Lower lobe of right lung (tissue), 2 donors: ENCODE data around the gene IYD. TPM values are rescaled to one million over a fixed set of nuclear protein-coding genes. Genes with fewer than 3 reads are reported as not detected.

Source experiments
- ATAC-seq, 2 donors: fragments of 200-7000 bp; cut with Tn5 transposase; one replicate each; pipeline ENCODE4 v1.9.1; 2020 to 2022; ENCODE audit warnings: mild to moderate bottlenecking in 2 of 2, moderate library complexity in 2 of 2
- DNase-seq: peaks from one replicate; pipeline ENCODE4 v3.0.0-alpha.2; 2020
- H3K27ac ChIP-seq: fragments of 200-600 bp; one replicate; pipeline ENCODE4 v1.8.0; 2022
- H3K27me3 ChIP-seq: fragments of 200-600 bp; one replicate; pipeline ENCODE4 v1.8.0; 2022; ENCODE audit warnings: low read depth
- H3K36me3 ChIP-seq: fragments of 200-600 bp; one replicate; pipeline ENCODE4 v1.8.0; 2022; ENCODE audit warnings: mild to moderate bottlenecking
- H3K4me1 ChIP-seq: fragments of 200-600 bp; one replicate; pipeline ENCODE4 v1.8.0; 2022
- H3K4me3 ChIP-seq: fragments of 200-600 bp; one replicate; pipeline ENCODE4 v1.8.0; 2022; ENCODE audit warnings: mild to moderate bottlenecking
- H3K9me3 ChIP-seq: fragments of 200-600 bp; one replicate; pipeline ENCODE4 v1.8.0; 2022
- CTCF ChIP-seq: fragments of 200-600 bp; IDR thresholded peaks from one replicate; pipeline ENCODE4 v1.8.0; 2022; ENCODE audit warnings: antibody characterized with exemption, mild to moderate bottlenecking
- intact Hi-C: fragments of 100-400 bp; cut with DNase I; formaldehyde crosslinking; loops from one replicate; pipeline ENCODE4 v1.11.0; 2022
- total RNA-seq: library from RNA; stranded (reverse); fragmentation: NEBNext Ultra II Directional; extraction: Animal tissue kit (Norgen Biotek cat#: 25700); gene quantifications from one replicate; pipeline ENCODE4 v1.2.1, GENCODE V29; 2021
- donor health status: DM: no; HTN: yes; CAD: no; lungs with severe emphysema.

The IYD gene
- total RNA-seq, 1 donor from 2014 or later, result 1.9 TPM

DNA sequence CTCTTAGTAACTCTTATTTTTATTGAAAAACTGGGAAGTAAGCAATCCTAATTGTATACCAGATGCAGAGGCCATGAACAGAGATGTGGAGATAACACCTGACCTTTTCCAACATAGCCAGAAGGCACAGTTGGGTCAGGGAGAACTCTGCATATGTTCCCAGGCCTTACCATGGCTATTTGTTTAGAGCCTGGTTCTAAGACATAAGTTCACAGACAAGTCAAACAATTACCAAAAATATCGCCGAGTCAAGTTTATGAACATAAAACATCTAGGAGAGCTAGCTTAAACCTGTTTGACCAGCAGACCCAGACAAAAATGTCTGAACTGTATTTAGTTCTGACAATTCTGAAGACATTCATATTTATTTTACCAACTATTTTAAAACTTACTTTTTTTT, 26.7 kb upstream of the IYD start:
- DNase-seq (no peak), ATAC-seq (no peak)
- Histone ChIP-seq H3K4me1 (no peaks in the 10 kb centered on the region), H3K36me3 (no peaks in the 10 kb centered on the region), H3K27ac (no peak overlapping the region), H3K9me3 (no peaks in the 10 kb centered on the region), H3K27me3 (no peaks in the 10 kb centered on the region), H3K4me3 (no peak overlapping the region)
- intact Hi-C loops, result no loop called here
- TF ChIP-seq CTCF, result no peak

DNA sequence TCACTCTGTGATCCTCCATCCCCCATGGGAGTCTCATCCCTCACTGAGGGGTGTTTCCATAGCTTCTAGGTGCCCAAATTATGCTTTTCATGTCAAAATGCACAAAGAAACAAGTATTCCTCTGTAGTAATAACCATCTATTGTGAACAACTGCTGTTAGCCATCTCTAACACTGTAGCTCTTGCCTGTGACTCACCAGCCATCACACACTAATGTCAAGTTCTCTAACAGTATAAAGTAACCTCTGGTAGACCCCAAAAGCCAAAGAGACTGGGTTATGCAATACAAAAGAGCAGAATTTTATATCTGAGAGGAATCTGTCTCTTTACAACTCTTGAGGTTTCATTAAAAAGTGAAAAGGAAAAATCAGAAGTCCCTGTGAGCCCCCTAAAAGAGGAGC, 25.4 kb upstream of the IYD start:
- peak in 1 of 2 donors; percentile 56 for ATAC-seq
- Histone ChIP-seq H3K9me3 (no peaks in the 10 kb centered on the region), H3K27me3 (no peaks in the 10 kb centered on the region), H3K4me3 (no peak overlapping the region), H3K4me1 (no peaks in the 10 kb centered on the region), H3K27ac (no peak overlapping the region), H3K36me3 (no peaks in the 10 kb centered on the region)
- TF ChIP-seq CTCF, result no peak
- DNase-seq, result no peak
- intact Hi-C loops, result no loop called here

- Histone ChIP-seq H3K9me3 (no peaks in the 10 kb centered on the region), H3K4me1 (no peaks in the 10 kb centered on the region), H3K36me3 (no peaks in the 10 kb centered on the region), H3K27me3 (no peaks in the 10 kb centered on the region), H3K27ac (no peak overlapping the region), H3K4me3 (no peak overlapping the region)
- DNase-seq, result no peak
- ATAC-seq, result no peak
- TF ChIP-seq CTCF, result no peak
- intact Hi-C loops, result no loop called here
Measured at GRCh38 chr6:150345781-150346180, 23.0 kb upstream of the IYD start.

DNA sequence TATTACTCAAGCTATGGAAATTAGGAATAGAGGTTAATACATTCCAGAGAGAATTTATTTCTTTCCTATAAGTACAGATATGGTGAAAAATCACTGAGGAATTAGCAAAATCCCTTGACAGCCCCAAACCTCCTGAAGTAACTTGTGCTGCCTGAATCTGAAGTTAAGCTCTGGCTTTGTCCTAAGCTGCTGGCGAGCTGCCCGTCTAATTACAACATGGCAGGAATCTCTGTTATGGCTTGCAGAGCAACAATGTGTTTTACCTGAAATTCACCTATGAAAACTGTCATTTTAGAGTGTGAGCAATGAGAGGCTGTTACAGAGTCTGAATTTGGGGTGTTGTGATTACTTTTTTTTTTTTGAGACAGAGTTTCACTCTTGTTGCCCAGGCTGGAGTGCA, 22.5 kb upstream of the IYD start:
- no peak for TF ChIP-seq CTCF
- Histone ChIP-seq H3K36me3 (no peaks in the 10 kb centered on the region), H3K9me3 (no peaks in the 10 kb centered on the region), H3K4me1 (no peaks in the 10 kb centered on the region), H3K27me3 (no peaks in the 10 kb centered on the region), H3K4me3 (no peak overlapping the region), H3K27ac (no peak overlapping the region)
- intact Hi-C loops, result no loop called here
- DNase-seq, result no peak
- ATAC-seq, result no peak

GRCh38 chr6:150347845-150348244, 21.0 kb upstream of the IYD start:
- Histone ChIP-seq H3K27ac (no peak overlapping the region), H3K4me1 (no peaks in the 10 kb centered on the region), H3K36me3 (no peaks in the 10 kb centered on the region), H3K4me3 (no peak overlapping the region), H3K27me3 (no peaks in the 10 kb centered on the region), H3K9me3 (no peaks in the 10 kb centered on the region)
- ATAC-seq (no peak), DNase-seq (no peak)
- intact Hi-C loops, result no loop called here
- no peak for TF ChIP-seq CTCF

- Histone ChIP-seq H3K27me3 (no peaks in the 10 kb centered on the region), H3K4me1 (no peaks in the 10 kb centered on the region), H3K9me3 (no peaks in the 10 kb centered on the region), H3K27ac (no peak overlapping the region), H3K4me3 (no peak overlapping the region), H3K36me3 (no peaks in the 10 kb centered on the region)
- intact Hi-C loops, result no loop called here
- no peak for DNase-seq
- TF ChIP-seq CTCF, result no peak
- ATAC-seq, result no peak
Measured at GRCh38 chr6:150349546-150349945, 19.3 kb upstream of the IYD start.
